Measurements from ENCODE around the gene RFPL1.

Gene RFPL1

DNA sequence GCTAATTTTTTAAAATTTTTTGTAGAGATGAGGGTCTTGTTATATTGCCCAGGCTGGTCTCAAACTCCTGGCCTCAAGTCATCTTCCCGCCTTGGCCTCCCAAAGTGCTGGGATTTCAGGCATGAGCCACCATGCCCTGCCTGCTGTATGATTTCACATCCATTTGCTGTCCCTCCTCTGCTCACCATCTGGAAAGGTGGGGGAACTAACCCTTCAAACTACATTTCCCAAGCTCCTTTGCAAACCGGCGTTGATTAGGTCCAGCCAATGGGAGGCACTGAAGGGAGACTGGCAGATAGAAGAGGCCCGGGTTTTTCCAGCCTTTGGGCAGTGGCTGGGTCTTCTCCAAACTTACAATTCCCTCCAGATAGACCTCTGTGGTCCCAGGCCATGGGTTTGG, 19.3 kb downstream of the RFPL1 start:
- TF ChIP-seq, protein P1, sequence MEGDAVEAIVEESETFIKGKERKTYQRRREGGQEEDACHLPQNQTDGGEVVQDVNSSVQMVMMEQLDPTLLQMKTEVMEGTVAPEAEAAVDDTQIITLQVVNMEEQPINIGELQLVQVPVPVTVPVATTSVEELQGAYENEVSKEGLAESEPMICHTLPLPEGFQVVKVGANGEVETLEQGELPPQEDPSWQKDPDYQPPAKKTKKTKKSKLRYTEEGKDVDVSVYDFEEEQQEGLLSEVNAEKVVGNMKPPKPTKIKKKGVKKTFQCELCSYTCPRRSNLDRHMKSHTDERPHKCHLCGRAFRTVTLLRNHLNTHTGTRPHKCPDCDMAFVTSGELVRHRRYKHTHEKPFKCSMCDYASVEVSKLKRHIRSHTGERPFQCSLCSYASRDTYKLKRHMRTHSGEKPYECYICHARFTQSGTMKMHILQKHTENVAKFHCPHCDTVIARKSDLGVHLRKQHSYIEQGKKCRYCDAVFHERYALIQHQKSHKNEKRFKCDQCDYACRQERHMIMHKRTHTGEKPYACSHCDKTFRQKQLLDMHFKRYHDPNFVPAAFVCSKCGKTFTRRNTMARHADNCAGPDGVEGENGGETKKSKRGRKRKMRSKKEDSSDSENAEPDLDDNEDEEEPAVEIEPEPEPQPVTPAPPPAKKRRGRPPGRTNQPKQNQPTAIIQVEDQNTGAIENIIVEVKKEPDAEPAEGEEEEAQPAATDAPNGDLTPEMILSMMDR (conservative IDR thresholded peaks at IDR 0.05), result no peak
- TF ChIP-seq ZFX (IDR thresholded peaks at IDR 0.05), result no peak
- H3K27ac ChIP-seq, result no peak overlapping the region

GRCh38 chr22:29458551-29458950, 20.2 kb downstream of the RFPL1 start:
- TF ChIP-seq, protein P1 (conservative IDR thresholded peaks at IDR 0.05), result no peak
- no peak for TF ChIP-seq ZFX (IDR thresholded peaks at IDR 0.05)
- no peak overlapping the region for H3K27ac ChIP-seq

DNA sequence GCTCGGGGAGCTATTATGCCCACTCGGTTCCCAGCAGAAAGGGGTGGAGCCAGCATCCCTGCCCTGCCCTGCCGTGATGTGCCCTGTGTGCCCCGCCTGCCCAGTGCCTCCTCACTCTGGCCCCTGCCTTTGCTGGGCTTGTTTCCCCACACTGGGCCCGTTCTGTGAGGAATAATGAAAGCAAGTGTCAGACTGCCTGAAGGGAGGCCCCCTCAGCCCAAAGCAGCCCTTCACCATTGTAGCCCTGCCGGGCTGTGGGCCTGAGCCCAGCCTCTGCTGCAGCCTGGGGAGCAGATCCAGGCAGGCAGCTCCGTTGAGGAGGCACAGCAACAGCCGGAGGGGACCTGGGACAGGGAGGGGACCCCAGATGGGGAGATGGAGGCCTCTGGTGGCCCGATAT, 21.4 kb downstream of the RFPL1 start:
- no peak overlapping the region for H3K27ac ChIP-seq
- TF ChIP-seq, protein P1 (conservative IDR thresholded peaks at IDR 0.05), result no peak
- no peak for TF ChIP-seq ZFX (IDR thresholded peaks at IDR 0.05)

GRCh38 chr22:29461263-29461662, 22.9 kb downstream of the RFPL1 start:
- TF ChIP-seq ZFX (IDR thresholded peaks at IDR 0.05), result no peak
- TF ChIP-seq, protein P1 (conservative IDR thresholded peaks at IDR 0.05), result no peak
- no peak overlapping the region for H3K27ac ChIP-seq

- H3K27ac ChIP-seq, result no peak overlapping the region
- TF ChIP-seq, protein P1 (conservative IDR thresholded peaks at IDR 0.05), result no peak
- no peak for TF ChIP-seq ZFX (IDR thresholded peaks at IDR 0.05)
Observed at GRCh38 chr22:29463629-29464028, 25.2 kb downstream of the RFPL1 start.

DNA sequence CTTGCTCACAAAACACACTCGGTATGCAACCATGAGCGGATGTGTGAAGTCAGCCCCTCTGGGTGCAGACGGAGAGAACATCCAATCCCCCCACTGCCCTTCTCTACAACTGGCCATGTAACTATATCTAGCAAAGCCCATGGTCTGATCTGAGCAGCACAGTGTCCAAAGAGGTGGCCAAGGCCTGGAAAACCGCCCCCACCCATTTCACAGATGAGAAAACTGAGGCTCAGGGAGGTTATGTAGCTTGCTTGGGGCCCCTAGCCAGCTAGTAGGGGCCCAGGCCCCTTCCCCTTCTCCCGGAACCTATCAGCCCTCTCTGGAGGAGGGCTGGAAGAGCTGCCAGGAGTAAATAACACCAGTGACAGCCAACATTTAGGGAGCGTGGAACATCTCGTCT, 26.2 kb downstream of the RFPL1 start:
- no peak overlapping the region for H3K27ac ChIP-seq
- TF ChIP-seq, protein P1 (conservative IDR thresholded peaks at IDR 0.05), result no peak
- no peak for TF ChIP-seq ZFX (IDR thresholded peaks at IDR 0.05)

- H3K27ac ChIP-seq, result no peak overlapping the region
- no peak for TF ChIP-seq ZFX (IDR thresholded peaks at IDR 0.05)
- TF ChIP-seq, protein P1 (conservative IDR thresholded peaks at IDR 0.05), result no peak
Observed at GRCh38 chr22:29469755-29470154, 31.4 kb downstream of the RFPL1 start.

Data from C4-2B (cell line).